ENCODE data around the gene ACTG1. TPM values are rescaled to one million over a fixed set of nuclear protein-coding genes. Genes with fewer than 3 reads are reported as not detected.

The ACTG1 gene
- total and polyA plus RNA-seq, 2 of the 13 experiments (the other 11 are each of a cell fraction or from before 2014, with no cell fraction given): 973 to 1,138 TPM

DNA sequence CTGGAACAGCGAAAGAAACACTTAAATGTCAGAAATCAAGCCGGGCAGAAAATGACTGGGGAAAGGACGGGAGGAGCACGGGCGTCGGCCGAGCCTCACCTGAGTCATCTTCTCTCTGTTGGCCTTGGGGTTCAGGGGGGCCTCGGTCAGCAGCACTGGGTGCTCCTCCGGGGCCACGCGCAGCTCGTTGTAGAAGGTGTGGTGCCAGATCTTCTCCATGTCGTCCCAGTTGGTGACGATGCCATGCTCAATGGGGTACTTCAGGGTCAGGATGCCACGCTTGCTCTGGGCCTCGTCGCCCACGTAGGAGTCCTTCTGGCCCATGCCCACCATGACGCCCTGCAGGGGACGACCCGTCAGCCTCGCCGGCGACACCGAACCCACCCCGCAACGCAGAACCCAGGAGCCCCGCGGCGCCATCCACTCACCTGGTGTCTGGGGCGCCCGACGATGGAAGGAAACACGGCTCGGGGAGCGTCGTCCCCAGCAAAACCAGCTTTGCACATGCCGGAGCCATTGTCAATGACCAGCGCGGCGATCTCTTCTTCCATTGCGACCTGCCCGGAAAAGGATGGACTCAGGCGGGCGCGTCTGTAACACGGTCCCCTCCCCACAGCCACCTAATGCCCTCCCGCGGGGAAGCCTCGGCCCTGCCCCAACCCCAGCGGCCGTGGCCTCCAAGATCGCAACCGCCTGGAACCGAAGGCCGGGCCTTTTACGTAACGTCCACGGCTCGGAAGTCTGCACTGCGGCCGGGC lies 616 bp downstream of the ACTG1 start (continued):
- TF ChIP-seq MIER3 (CRISPR knock-in tag; IDR thresholded peaks at IDR 0.05; ENCODE audit: borderline replicate concordance) (no peak), POLR2AphosphoS5 (IDR thresholded peaks at IDR 0.05; ENCODE audit: low read depth, low read length) (no peak; the same call in 1 of the 2 replicates), THYN1 (CRISPR knock-in tag; IDR thresholded peaks at IDR 0.05; ENCODE audit: borderline replicate concordance, low read depth) (no peak; the same call in 1 of the 2 replicates), RNF2 (conservative IDR thresholded peaks at IDR 0.05; ENCODE audit: low read depth) (no peak), ZNF713 (CRISPR knock-in tag; IDR thresholded peaks at IDR 0.05) (no peak), ZNF136 (CRISPR knock-in tag; IDR thresholded peaks at IDR 0.05; ENCODE audit: low read depth) (no peak), PAWR (CRISPR knock-in tag; IDR thresholded peaks at IDR 0.05; ENCODE audit: borderline replicate concordance) (0 out of 2 replicates have a peak, but pooled peaks have one; percentile 32), ZBTB7B (CRISPR knock-in tag; IDR thresholded peaks at IDR 0.05) (no peak), MEIS1 (CRISPR knock-in tag; IDR thresholded peaks at IDR 0.05; ENCODE audit: borderline replicate concordance) (no peak; the same call in 1 of the 2 replicates), NR2F2 (IDR thresholded peaks at IDR 0.05; ENCODE audit: borderline replicate concordance, low read depth) (no peak), ZNF232 (CRISPR knock-in tag; IDR thresholded peaks at IDR 0.05; ENCODE audit: borderline replicate concordance) (no peak), ZXDC (CRISPR knock-in tag; IDR thresholded peaks at IDR 0.05) (no peak), E2F5 (CRISPR knock-in tag; conservative IDR thresholded peaks at IDR 0.05) (no peak; the same call in 1 of the 2 replicates), TBX2 (CRISPR knock-in tag; IDR thresholded peaks at IDR 0.05; ENCODE audit: borderline replicate concordance) (0 out of 2 replicates have a peak, but pooled peaks have one; percentile 27), TERF1 (CRISPR knock-in tag; IDR thresholded peaks at IDR 0.05) (no peak), ZNF782 (CRISPR knock-in tag; IDR thresholded peaks at IDR 0.05; ENCODE audit: borderline replicate concordance) (no peak; the same call in 1 of the 2 replicates)
- TF ChIP-seq, protein P1, sequence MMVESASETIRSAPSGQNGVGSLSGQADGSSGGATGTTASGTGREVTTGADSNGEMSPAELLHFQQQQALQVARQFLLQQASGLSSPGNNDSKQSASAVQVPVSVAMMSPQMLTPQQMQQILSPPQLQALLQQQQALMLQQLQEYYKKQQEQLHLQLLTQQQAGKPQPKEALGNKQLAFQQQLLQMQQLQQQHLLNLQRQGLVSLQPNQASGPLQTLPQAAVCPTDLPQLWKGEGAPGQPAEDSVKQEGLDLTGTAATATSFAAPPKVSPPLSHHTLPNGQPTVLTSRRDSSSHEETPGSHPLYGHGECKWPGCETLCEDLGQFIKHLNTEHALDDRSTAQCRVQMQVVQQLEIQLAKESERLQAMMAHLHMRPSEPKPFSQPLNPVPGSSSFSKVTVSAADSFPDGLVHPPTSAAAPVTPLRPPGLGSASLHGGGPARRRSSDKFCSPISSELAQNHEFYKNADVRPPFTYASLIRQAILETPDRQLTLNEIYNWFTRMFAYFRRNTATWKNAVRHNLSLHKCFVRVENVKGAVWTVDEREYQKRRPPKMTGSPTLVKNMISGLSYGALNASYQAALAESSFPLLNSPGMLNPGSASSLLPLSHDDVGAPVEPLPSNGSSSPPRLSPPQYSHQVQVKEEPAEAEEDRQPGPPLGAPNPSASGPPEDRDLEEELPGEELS (CRISPR knock-in tag; IDR thresholded peaks at IDR 0.05): no peak
- TF ChIP-seq, protein P2, sequence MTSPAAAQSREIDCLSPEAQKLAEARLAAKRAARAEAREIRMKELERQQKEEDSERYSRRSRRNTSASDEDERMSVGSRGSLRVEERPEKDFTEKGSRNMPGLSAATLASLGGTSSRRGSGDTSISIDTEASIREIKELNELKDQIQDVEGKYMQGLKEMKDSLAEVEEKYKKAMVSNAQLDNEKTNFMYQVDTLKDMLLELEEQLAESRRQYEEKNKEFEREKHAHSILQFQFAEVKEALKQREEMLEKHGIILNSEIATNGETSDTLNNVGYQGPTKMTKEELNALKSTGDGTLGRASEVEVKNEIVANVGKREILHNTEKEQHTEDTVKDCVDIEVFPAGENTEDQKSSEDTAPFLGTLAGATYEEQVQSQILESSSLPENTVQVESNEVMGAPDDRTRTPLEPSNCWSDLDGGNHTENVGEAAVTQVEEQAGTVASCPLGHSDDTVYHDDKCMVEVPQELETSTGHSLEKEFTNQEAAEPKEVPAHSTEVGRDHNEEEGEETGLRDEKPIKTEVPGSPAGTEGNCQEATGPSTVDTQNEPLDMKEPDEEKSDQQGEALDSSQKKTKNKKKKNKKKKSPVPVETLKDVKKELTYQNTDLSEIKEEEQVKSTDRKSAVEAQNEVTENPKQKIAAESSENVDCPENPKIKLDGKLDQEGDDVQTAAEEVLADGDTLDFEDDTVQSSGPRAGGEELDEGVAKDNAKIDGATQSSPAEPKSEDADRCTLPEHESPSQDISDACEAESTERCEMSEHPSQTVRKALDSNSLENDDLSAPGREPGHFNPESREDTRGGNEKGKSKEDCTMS (CRISPR knock-in tag; conservative IDR thresholded peaks at IDR 0.05): no peak
